Heart left ventricle (tissue), 16 donors: ENCODE data around the gene TET3. TPM values are rescaled to one million over a fixed set of nuclear protein-coding genes. Genes with fewer than 3 reads are reported as not detected.
A peak's percentile ranks its signal among the peaks of the same experiment; 100 is the strongest.

ENCODE experiments used
- ATAC-seq, 4 donors: fragments of 200-7000 bp; cut with Tn5 transposase; one replicate each; pipeline ENCODE4 v1.9.1; 2020 to 2022; ENCODE audit warnings: moderate library complexity in 4 of 4, mild to moderate bottlenecking in 3 of 4, moderate number of reproducible peaks in 1 of 4
- DNase-seq, 5 donors: peaks; one replicate each; pipeline ENCODE4 v3.0.0-alpha.2; 2020
- H3K27ac ChIP-seq, 12 donors: fragments of 200-600 bp; sonication (generic) in 4 of 12; one replicate each; pipeline versions ENCODE4 v1.5.0 to v1.8.0; 2016 to 2022; ENCODE audit warnings: mild to moderate bottlenecking in 2 of 12
- H3K27me3 ChIP-seq, 9 donors: fragments of 200-600 bp; sonication (generic) in 2 of 9; one replicate each; pipeline versions ENCODE4 v1.5.1 to v1.8.0; 2016 to 2022; ENCODE audit warnings: mild to moderate bottlenecking in 3 of 9
- H3K36me3 ChIP-seq, 9 donors: fragments of 200-600 bp; sonication (generic) in 2 of 9; one replicate each; pipeline versions ENCODE4 v1.5.0 to v1.8.0; 2018 to 2022; ENCODE audit warnings: mild to moderate bottlenecking in 2 of 9
- H3K4me1 ChIP-seq, 12 donors: fragments of 200-600 bp; sonication (generic) in 4 of 12; one replicate each; pipeline versions ENCODE4 v1.5.0 to v1.8.0; 2016 to 2022; ENCODE audit warnings: mild to moderate bottlenecking in 3 of 12
- H3K4me3 ChIP-seq, 12 donors: fragments of 200-600 bp; sonication (generic) in 4 of 12; one replicate each; pipeline versions ENCODE4 v1.5.0 to v1.8.0; 2017 to 2022; ENCODE audit warnings: mild to moderate bottlenecking in 9 of 12, moderate library complexity in 4 of 12
- H3K9me3 ChIP-seq, 12 donors: fragments of 200-600 bp; sonication (generic) in 4 of 12; one replicate each; pipeline versions ENCODE4 v1.5.0 to v1.8.0; 2016 to 2022; ENCODE audit warnings: mild to moderate bottlenecking in 1 of 12
- POLR2A ChIP-seq, 2 donors: fragments of 450-650 bp; IDR thresholded peaks; one replicate each; pipeline ENCODE4 v1.6.1; 2017; ENCODE audit warnings: antibody characterized with exemption in 2 of 2, mild to moderate bottlenecking in 2 of 2, moderate library complexity in 2 of 2
- WGBS, 4 donors: extraction: QIAGEN DNeasy Blood & Tissue Kit in 2 of 4; methylation state at CpG; one replicate each; pipeline versions ENCODE4 v1.1.5 to v1.1.7; 2013 to 2018; 5-methylcytosine and 5-hydroxymethylcytosine counted together
- intact Hi-C, 10 donors: fragments of 100-400 bp; cut with DNase I; formaldehyde crosslinking; loops; one replicate each; pipeline versions ENCODE4 v1.11.1 to v1.14.2; 2022
- long read RNA-seq, 3 donors: library from polyadenylated mRNA; unstranded; transcript quantifications; one replicate each; pipeline ENCODE4 v2.0.0, GENCODE V29; 2020 to 2021
- polyA plus RNA-seq, 2 donors: library from polyadenylated mRNA; stranded (reverse); fragments of 200-250 nt; gene quantifications; one replicate each; pipeline ENCODE4 v1.2.3, GENCODE V29; 2013
- total RNA-seq, 9 donors: library from RNA; depleted of rRNA in 2 of 9; stranded (reverse); fragments of >200 nt in 2 of 9; fragmentation: NEBNext Ultra II Directional in 3 of 9; extraction: Animal tissue kit (Norgen Biotek cat#: 25700) in 3 of 9; gene quantifications; one replicate each; pipeline versions ENCODE4 v1.1.0 to v1.2.4, GENCODE V29; 2016 to 2023
- TF ChIP-seq, protein P1 (sequence below), 12 donors: fragments of 200-600 bp; sonication (generic) in 4 of 12; IDR thresholded peaks; one replicate each; pipeline versions ENCODE4 v1.5.0 to v1.8.0; 2018 to 2022; ENCODE audit warnings: antibody characterized with exemption in 12 of 12, mild to moderate bottlenecking in 5 of 12
- donor health status: ischemic (EF 13 %, LVEDD 7.1; RV severe dilation, severe dysfunction).
- donor health status: healthy with polysubstance abuse.
- donor health status: DM: no; HTN: yes; CAD: no.
- donor health status: DM: no; HTN: no; CAD: no.
- donor health status: ischemic (EF 25% LVEDD 6.9; RV normal size, moderate dysfunction).
- donor health status: ischemic (EF 25% LVEDD 5.7; RV mildly dilated, moderate dysfunction).
- donor health status: healthy.
- donor health status: DM: yes; HTN: yes; CAD: no.
- donor health status: ischemic (EF 35%, LVEDD 5.7; RV mildly dilated, moderate dysfunction).
- donor health status: nonischemic (EF 11% LVEDD 7.7; RV severe dilation, severe dysfunction).
- donor health status: DM: yes; HTN: yes; CAD: no.
- donor health status: PGD.
- donor health status: ischemic (EF 29% LVEDD 5.4; RV normal size, mild dysfunction).
- donor health status: nonischemic (EF 23%, LVEDD 6.1; RV moderate dilation, normal function).

Gene TET3
- total RNA-seq (10 to 100 TPM in 1 of 9 donors, 1 to 10 TPM in 8; 1.8 to 12.6 (median 2.5) TPM), polyA plus RNA-seq (1 to 10 TPM; 1.2 to 4.2 TPM)
- long read RNA-seq, donor 1 = 0 reads
- long read RNA-seq, donor 2 = 0 reads
- long read RNA-seq, donor 3 = 0 reads

DNA sequence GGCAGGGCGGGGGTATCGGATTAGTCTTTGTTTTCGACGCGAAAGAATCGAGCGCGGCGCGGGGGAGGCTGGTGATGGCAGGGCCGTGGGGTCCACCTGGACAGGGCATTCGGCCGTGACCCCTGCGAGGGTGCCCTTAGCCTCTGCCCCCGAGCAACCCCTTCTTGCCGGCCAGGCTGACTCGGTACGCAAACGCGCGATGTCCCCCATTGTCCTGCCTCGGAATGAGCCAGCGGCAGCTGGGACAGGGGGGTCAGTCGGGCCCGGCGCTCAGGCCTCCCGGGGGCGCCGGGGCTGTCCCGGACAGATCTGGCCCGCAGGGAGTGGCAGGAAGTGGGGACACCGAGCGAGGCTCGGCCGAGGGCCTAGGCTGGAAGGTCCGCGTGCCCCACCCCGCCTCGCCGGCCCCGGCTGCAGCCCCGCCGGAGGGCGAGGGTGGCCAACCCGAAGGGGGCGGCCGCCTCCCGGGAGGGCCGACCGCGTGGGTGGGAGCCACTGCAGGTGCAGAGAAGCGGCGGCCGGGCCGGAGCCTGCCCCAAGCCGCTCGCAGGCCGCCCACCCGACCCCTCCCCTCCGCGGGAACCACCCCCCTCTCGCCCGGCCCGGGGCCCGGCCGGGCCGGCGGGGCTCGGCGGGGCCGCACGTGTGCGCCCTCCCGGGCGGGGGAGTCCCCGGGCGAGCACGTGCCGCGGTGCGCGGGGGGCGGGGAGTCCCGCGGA is at the start of gene TET3:
Gene TET3, plus strand, starts transcription at position 708 of the 719 bp plus-strand sequence. CDS start 1,494 bp downstream, outside the sequence.
- ATAC-seq (peak in 3 of 4 donors; percentile 23 to 51 (median 40)), DNase-seq (peak in 4 of 5 donors; percentile 59 to 75 (median 70))
- peaks cover 2 to 89% (median 54%) of the 10 kb centered on the region in 12 donors for H3K4me1 ChIP-seq
- H3K27me3 ChIP-seq = no peaks in the 10 kb centered on the region
- H3K36me3 ChIP-seq = no peaks in the 10 kb centered on the region
- peak within 1 kb of the TSS in 11 of 12 donors; percentile 52 to 95 (median 62) for H3K27ac ChIP-seq
- H3K4me3 ChIP-seq = peak within 1 kb of the TSS; percentile 44 to 71 (median 60)
- no peaks in the 10 kb centered on the region for H3K9me3 ChIP-seq
- intact Hi-C loops = loop anchor here in 7 of 10 donors (2.0 to 10.0 kb wide), 6 partner anchors 52 to 160 kb away; partner anchors contain the start of genes DGUOK (in 6 of the 7) and STAMBP (in 4 of the 7)
- 3 to 16% (median 6%) methylated on average over 23 to 85 of the region's 85 CpGs for WGBS, 4 donors
- TF ChIP-seq, protein P1, sequence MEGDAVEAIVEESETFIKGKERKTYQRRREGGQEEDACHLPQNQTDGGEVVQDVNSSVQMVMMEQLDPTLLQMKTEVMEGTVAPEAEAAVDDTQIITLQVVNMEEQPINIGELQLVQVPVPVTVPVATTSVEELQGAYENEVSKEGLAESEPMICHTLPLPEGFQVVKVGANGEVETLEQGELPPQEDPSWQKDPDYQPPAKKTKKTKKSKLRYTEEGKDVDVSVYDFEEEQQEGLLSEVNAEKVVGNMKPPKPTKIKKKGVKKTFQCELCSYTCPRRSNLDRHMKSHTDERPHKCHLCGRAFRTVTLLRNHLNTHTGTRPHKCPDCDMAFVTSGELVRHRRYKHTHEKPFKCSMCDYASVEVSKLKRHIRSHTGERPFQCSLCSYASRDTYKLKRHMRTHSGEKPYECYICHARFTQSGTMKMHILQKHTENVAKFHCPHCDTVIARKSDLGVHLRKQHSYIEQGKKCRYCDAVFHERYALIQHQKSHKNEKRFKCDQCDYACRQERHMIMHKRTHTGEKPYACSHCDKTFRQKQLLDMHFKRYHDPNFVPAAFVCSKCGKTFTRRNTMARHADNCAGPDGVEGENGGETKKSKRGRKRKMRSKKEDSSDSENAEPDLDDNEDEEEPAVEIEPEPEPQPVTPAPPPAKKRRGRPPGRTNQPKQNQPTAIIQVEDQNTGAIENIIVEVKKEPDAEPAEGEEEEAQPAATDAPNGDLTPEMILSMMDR (IDR thresholded peaks at IDR 0.05) = no peak
- TF ChIP-seq POLR2A (IDR thresholded peaks at IDR 0.05) = no peak

DNA sequence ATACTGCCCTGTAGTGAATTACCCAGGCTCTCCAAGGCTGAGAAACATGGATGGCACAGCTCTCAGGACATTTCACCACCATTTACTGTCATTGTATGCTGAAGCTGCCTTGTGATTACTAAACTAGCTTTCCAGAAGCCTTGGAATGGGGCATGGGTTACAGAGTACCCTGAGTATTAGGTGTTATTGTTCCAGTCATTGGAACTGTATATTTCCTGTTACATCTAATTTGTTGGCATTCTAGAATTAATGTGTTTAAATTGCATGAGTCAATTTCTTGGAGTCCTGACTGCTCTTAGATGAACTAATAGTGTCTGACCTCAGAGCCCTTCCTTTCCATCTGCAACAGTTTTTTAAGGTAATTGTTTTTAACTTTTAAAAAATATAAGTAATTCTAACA is 49.1 kb upstream of the TET3 start:
- intact Hi-C loops = no loop called here
- Histone ChIP-seq H3K27ac (no peak overlapping the region), H3K4me1 (peaks cover 0 to 70% (median 12%) of the 10 kb centered on the region in 12 donors)

DNA sequence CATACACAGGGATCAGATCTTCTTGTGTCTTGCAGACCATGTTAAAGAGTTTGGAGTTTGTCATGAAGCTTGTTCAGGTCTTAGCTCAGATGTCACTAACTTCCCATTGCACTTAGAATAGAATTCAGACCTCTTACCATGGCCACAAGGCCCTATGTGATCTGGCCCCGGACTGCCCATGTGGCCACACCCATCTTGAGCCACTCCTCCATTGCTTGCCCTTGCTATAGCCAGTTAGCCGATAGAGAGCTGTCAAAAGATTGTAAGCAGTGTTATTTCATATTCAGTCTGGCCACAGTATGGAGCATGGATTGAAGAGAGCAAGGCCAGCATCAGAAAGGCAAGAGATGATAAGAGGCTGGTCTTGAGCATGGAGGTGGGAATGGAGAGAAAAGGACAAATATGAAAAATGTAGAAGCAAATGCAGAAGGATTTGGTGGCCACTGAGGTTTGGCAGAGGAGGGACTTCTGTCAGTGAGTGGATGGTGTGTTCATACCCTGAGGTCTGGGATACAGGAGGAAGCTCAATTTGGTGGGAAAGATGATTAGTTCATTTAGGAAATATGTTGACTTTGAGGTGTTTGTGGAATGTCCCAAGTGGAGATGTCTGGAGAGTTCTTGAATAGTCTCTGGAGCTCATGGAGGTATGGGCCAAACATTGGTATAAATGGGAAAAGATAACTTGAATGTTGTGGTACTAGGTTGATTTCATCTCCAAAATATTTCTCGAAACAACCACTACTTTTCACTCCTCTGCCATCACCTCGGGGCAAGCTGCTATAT is 47.4 kb upstream of the TET3 start:
- no peaks in the 10 kb centered on the region for H3K9me3 ChIP-seq
- H3K27ac ChIP-seq = no peak overlapping the region
- H3K4me3 ChIP-seq = no peak overlapping the region
- DNase-seq = no peak
- intact Hi-C loops = no loop called here
- no peak for ATAC-seq
- no peaks in the 10 kb centered on the region for H3K27me3 ChIP-seq
- TF ChIP-seq POLR2A (IDR thresholded peaks at IDR 0.05) = no peak
- TF ChIP-seq, protein P1 (IDR thresholded peaks at IDR 0.05) = no peak
- H3K36me3 ChIP-seq = peaks cover 0 to 52% (median 4%) of the 10 kb centered on the region in 9 donors
- 83 to 93% (median 87%) methylated on average over 4 of the region's 4 CpGs for WGBS, 4 donors
- peaks cover 0 to 56% (median 9%) of the 10 kb centered on the region in 12 donors for H3K4me1 ChIP-seq

More for the DNA sequence above, 49.1 kb upstream of the TET3 start:
- H3K9me3 ChIP-seq = no peaks in the 10 kb centered on the region
- H3K27me3 ChIP-seq = no peaks in the 10 kb centered on the region
- DNase-seq (no peak), ATAC-seq (no peak)
- no peak overlapping the region for H3K4me3 ChIP-seq
- TF ChIP-seq, protein P1 (IDR thresholded peaks at IDR 0.05) = no peak
- TF ChIP-seq POLR2A (IDR thresholded peaks at IDR 0.05) = no peak
- peaks cover 0 to 51% (median 5%) of the 10 kb centered on the region in 9 donors for H3K36me3 ChIP-seq

DNA sequence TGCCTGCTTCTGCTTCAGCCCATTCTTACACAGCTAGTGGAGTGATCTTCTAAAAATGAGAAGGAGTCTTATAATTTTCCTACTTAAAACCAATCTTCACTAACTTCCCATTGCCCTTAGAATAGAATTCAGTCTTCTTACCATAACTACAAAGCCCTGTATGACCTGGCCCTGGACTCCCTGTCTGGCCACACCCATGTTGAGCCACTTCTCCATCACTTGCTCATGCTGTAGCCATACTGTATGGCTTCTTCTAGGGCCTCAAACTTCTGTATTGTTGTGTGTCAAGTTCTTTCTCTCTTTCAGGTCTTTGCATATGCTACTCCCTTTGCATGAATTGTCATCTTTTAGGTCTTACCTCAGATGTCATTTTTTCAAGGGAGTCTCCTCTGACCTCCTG is 46.8 kb upstream of the TET3 start:
- no peak overlapping the region for H3K27ac ChIP-seq

More for the DNA sequence above, 46.8 kb upstream of the TET3 start:
- DNase-seq (no peak), ATAC-seq (no peak)
- no peaks in the 10 kb centered on the region for H3K27me3 ChIP-seq
- no peaks in the 10 kb centered on the region for H3K9me3 ChIP-seq
- intact Hi-C loops = no loop called here
- TF ChIP-seq, protein P1 (IDR thresholded peaks at IDR 0.05) = no peak
- TF ChIP-seq POLR2A (IDR thresholded peaks at IDR 0.05) = no peak
- peaks cover 0 to 49% (median 9%) of the 10 kb centered on the region in 12 donors for H3K4me1 ChIP-seq
- no peak overlapping the region for H3K4me3 ChIP-seq
- peaks cover 0 to 50% (median 3%) of the 10 kb centered on the region in 9 donors for H3K36me3 ChIP-seq
